Measurements from ENCODE around the gene HHIPL1.

Gene HHIPL1

DNA sequence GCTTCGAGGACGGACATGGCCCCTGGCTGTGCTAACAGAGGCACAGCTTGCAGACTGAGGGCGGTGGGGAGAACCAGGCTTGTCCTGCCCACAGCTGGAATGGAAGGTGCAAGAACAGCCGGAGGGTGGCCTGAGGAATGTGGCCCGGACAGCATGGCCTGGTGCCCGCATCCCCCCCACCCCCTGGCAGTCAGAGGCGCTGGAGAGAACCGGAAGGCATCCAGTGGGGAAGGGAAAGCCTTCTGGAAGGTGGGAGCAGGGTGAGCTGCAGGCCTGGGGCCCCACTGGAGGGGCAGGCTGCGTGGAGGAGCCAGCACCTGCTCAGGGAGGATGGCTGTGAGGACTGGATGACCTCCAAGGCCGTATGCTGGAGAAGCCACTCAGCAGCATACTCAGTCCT is 31.0 kb downstream of the HHIPL1 start:
- no peak for DNase-seq (ENCODE audit: low spot score)

DNA sequence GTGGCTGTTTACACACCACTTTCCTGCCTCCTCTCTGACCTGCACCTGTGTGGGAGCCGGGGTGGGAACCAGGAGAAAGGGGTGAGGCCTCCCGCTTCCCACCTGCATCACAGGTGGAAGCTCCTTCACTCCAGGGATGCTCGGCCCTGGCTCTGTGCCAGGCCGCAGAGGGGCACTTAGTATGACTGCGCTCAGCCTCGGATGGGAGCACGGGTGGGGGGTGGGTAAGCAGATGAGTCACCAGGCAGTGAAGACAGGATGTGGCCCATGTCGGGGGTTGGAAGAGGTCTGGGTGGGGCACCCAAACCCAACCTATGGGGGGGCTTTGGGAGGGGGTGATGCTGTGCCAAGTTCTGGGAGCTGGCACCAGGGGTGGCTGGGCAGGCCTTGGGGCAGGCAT is 31.7 kb downstream of the HHIPL1 start:
- DNase-seq (ENCODE audit: low spot score) = no peak

DNA sequence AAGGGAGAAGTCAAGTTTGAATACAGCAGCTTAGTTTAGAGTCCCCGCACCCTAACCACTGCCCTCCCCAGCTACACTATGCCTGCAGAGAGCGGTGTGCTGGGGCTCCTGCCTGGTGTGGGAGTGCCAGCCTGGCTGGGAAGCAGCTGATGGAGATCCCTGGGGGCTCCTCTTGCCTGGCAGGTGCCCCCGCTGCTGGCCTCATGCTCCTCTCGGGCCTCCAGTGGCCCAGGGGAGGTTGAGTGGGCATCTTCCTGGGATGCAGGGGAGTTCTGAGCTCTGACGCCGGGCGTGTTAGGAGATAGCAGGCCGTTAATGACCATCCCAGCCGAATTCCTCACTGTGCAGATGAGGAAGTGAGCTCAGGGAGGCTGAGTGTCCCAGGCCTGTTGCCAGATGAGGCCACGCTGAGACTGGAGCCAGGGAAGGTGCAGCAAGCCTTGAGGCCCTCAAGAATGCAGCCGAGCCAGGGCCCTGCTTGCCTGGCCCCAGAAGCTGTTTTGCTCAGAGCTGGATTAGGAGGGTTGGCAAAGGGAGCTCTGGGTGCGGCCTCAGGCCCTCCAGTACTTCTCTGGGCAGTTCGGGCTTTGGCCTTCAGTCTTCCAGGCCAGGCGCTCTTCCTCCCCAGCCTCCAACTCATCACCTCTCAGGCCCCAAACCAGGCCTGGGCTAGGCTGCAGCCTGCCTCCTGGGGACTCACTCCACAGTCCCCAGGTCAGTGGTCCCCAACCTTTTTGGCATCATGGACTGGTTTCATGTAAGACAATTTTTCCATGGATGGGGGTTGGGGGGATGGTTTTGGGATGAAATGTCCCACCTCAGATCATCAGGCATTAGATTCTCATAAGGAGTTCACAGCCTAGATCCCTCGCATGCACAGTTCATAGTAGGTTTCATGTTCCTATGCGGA is 32.6 kb downstream of the HHIPL1 start:
- no peak for DNase-seq (ENCODE audit: low spot score)

DNA sequence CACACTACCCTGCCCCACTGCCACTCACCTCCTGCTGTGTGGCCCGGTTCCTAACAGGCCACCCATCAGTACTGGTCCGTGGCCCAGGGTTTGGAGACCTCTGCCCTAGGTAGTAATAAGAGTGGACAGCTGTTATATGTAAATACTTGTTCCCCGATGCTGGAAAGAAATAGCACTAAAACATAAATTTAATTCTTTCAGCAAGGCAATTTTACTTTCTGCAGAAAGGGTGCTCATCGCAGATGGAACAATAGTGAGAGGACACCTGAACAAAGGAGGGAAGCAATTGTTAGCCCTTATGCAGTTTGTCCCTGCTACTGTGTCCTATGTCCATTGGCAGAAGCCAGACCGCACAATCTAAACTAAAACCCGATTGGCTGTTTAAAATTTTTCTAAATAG is 33.3 kb downstream of the HHIPL1 start:
- DNase-seq (ENCODE audit: low spot score) = no peak

DNA sequence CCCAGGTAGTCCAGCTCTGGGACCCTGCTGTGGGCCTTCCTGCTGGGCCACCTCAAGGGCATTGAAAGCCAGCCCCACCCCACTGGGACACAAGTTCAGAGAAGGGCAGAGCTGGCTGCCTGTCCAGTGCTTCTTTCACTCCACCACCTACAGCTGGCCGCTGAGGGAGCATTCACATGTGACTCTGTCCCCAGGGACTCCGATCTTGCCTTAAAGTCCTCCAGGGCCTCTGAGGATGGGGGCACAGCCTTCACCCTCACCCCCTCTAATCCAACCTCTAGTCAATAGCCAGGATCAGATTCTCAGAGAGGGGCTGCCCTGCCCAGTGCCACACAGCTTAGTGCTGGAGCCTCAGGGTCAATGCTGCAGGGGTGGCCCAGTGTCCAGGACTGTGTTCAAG is 34.2 kb downstream of the HHIPL1 start:
- no peak for DNase-seq (ENCODE audit: low spot score)

DNA sequence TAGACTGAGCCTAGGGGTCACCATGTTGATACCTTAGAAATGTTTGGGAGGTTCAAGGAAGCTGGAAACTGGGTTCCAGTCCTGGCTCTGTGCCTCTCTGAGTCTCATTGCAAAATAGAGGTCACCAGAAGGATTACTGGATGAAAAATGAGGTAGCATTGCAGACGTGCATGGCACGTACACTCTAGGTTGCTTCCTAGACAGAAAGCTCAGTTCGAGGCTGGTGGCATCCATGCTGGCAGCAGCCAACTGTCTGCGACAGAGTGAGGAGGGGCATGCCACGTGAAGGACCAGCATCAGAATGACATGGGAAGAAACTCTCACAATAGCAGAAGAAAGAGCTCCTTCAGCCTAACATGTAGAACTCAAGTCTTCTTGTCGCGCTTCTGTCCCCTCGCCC is 34.6 kb downstream of the HHIPL1 start:
- no peak for DNase-seq (ENCODE audit: low spot score)

DNA sequence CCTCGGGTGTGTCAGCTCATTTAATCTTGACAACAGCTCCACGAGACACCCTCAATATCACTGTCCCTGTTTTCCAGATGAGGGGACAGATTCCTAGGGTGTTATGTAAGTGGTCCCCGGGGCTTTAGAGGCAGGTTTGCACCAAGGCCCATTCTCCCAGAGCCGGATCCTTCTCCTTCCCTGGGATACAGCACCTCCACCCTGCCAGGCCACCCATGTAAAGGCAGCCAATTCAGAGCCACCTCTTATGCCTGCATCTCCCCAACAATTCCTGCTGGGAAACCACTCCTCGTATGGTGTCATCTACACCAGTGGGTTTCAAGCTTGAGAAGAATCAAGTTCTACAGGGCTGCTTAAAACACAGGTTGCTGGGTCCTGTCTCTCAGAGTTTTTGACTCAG is 35.1 kb downstream of the HHIPL1 start:
- no peak for DNase-seq (ENCODE audit: low spot score)

DNA sequence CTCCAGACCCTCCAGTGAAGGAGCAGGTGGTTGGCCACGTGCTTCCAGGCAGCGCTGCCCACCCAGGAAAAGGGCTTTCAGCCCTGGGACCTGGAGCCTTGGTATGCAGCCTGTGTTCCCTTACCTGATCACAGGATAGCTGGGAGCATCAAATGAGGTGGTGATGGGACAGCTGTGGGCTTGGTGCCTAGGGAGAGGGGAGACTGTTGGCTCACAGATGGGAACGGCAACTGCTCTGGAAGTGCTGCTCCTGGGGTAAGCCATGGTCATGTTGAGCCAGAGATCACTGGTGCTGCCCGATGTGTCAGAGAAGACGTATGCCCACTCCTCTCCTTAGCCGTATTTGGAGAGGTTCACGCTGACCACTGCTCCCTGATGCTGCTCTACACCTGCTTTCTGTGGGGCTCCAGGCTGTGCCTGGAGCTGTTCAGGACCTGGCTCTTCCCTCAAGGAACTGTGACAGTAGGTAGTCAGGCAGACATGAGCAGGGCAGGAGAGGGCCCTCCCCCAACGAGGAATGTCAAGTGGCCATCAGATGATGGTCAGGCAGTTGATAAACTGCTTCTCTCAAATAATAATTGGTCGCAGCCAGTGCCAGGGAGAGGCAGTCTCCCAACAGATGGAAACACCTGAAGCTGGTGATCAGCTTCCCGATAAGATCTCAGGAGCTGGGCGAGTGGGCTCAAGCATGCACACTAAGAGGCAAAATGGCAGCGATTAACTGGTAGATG is 36.3 kb downstream of the HHIPL1 start:
- DNase-seq (ENCODE audit: low spot score) = no peak

DNA sequence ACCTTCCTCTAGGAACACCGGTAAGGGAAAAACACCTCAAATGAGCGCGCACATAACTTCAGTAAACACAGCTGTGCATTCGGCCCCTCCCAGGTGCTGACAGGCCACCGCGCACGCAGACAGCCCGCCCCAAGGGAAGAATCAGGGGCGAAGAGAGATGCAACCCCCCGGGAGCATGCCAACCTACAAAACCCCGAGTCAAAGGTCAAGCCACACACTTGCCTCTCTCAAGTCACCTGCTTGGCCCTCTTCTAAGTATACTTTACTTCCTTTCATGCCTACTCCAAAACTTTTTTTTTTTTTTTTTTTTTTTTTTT is 36.9 kb downstream of the HHIPL1 start:
- no peak for DNase-seq (ENCODE audit: low spot score)

DNA sequence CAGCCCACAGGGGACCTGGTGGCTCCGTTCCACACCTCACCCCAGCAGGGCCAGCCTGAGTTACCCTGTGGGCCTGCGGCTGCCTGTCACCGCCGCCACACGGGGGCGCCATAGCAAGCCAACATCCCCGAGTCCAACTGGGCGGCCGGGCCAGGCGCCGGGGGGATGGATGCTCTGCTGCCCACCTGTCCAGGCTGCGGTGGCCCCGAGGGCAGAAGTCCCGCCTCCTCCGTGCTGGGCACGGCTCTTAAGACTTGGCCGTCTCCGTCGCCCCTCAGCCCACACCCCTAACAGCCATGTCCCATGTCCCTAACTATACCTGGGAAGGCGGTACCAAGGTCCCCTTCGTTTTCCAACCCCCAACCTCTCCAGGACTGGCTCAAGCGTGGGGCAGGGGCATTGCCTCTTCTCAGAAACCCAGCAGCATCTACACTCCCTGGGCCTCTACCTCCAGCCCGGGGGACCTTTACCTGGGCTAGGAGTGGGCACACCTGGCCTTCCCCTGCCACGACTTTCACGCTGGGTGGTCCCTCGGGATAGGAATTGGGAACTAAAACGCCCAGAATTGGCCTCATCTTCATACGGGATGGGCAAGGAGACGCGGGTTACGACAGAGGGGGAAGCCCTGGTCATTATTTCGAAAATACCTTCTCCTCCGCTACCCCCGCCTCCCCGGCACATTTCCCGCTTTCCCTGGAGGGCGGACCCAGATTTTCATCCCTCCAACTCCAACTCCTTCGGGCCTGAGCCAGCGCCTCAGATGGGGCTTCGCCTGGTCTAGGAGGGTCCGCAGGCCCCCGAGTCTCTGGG is 38.1 kb downstream of the HHIPL1 start:
- peak; percentile 83 for DNase-seq (ENCODE audit: low spot score)

DNA sequence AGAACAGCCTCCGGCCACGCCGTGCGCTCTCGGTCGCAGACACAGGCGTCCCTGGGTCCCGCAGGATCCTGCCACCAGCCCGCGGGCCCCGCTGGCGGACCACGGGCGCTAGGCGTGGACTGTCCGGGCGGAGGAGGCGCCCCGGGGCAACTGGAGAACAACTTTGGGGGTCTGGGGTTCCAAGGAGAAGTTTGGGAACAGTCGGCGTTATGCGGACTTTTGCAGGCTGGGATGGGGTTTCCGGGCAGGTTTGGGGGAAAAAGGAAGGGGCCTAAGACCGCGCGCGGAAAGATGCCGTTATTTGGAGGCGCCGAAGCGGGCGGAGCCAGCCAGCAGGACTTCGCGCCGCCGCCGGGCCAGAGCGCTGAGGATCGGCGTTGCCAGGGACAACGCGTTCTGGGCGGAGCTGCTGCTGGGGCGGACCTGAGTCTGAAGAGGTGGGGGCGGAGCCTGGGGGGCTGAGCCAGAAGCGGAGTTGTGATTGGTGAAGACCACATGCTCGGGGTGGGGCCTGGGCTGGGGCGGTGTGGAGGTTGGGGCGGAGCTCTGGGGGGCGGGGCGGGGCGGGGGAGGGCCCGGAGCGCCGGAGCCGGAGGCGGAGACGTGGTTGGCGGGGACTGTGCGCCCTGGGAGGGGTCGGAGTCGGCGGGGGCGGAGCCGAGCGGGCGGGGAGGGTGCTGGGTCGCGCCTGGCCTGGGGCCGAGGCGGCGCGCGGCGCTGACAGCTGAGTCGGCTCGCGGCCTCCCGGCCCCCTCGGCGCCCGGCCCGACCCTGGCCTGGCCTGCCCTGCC is 38.9 kb downstream of the HHIPL1 start, which contains the start of gene CYP46A1:
Gene CYP46A1, plus strand, starts transcription at position 680 of the 791 bp plus-strand sequence. CDS start 120 bp downstream, outside the sequence.
- DNase-seq (ENCODE audit: low spot score) = peak; percentile 100

DNA sequence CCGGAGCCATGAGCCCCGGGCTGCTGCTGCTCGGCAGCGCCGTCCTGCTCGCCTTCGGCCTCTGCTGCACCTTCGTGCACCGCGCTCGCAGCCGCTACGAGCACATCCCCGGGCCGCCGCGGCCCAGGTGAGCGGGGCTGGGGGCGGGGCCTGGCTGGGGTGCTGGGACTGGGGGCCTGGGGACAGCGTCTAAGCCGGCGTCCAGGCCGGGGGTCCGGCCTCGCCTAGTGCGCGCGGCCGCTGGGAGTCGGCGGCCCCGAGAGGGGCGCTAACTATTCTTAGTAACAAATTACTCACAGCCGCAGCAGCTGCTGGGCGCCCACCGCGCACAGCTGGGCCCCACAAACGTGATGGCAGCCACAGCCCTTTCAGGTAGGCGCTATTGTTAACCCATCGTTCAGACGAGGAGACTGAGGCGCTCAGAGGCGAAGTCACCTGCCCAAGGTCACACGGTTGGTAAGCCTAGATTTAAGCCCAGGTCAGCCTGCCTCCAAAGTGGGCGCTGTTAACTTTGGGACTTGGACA is 39.5 kb downstream of the HHIPL1 start:
- DNase-seq (ENCODE audit: low spot score) = no peak

DNA sequence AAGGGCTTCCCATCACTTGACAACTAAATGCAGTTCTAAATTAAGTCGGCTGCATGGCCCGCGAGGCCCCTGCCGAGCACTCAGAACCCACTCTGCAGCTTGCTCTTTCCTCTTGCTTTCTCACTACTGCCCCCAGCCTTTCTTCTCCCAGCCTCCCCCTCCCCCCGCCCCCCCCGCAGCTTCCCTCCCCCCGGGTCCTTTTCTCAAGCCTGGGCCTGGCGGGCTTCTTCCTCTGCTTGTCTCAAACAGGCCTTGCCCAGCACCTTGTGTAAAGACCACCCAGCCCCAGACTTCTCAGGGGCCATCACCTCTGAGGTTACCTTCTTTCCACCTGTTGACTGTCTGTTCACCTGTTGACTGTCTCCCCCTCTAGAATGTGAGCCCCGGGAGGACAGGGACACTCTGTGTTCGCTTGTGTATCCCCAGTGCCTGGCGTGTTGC is 40.2 kb downstream of the HHIPL1 start:
- DNase-seq (ENCODE audit: low spot score) = no peak

DNA sequence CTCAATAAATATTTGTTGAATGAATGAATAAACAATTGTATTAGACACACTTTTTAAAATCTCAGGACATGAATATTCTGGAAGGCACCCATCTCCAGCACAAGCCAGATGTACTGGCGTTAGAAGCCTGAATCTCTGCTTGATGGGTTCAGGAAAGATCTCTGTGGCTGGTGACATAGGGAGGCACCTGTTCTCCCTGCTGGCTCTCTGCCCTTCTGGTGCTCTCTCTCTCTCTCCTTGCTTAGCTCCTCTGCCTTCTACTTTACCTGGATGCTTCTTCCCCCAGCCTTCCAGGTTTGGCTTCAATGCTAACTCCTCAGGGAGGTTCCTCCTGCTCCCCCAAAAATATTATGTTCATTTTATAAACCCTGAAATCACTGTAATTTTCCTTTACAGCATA is 40.7 kb downstream of the HHIPL1 start:
- no peak for DNase-seq (ENCODE audit: low spot score)

DNA sequence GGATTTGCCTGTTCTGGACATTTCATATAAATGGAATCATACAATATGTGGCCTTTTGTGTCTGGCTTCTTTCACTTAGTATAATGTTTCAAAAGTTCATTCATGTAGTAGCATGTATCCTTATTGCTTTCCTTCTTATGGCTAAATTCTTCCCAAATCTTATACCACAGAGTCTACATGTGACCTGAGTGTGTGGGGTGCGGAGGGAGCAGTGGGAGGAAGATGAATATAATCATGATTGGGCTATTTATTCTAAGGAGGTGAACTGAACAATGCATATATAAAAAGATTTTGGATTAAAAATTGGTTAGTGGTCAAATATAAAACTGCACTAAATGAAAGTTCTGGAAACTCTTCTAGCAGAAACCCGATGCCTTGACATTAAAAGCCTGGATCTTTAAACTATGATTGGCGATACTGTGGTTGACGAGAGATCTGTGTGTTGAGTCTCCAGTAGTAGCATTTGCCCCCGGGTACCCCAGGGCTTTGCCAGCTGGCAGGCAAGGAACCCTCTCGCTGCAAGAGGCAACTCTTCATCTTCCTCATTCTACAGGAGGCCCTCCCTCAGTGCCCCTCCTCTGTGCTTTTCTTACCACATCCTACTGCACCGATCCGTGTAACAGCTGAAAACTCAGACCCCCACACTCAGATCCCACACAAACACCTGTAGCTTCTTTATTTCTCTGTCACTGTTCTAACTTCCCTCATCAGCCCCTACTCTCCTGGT is 41.8 kb downstream of the HHIPL1 start:
- DNase-seq (ENCODE audit: low spot score) = no peak

DNA sequence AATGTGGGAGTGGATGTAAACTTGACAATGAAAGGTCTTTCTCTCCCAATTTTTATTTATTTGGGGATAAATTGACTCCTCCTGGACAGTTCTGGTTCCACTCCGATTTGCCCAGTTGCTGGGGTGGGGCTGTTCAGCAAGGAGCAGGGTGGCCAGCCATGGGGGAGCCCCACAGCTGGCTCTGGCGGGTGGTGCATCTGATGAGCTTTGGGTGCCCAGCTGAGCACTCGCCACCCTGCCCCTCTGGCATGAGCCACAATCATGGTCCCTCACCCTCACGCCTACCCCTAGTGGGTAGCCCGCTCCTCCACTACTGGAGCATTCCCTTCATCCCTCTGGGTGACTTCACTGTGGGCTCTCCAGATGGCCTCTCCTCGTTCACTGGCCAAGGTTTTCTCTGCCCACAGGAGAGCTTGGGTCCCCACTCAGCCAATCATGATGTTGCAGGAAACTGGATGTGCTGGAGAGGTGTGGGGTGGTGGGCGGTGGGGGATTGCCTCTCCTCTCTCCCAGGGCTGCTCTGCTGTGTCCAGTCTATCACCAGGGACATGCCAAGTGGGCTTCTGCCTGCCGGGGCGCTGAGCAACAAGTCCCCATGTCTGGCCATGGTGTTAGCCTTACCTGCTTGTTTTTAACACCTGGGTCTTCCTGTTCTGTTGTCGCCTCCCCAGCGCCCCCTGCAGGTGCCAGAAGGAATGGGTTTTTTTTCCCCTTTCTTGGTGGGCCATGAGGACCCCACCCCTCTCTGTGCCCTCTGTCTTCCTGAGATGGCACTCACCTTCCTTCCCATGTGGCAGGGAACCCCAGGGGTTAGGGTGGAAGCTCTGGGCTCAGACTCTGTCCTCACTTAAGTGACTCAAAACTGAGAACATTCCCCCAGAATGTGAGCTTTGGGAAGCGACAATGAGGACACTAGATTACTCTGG is 42.6 kb downstream of the HHIPL1 start:
- DNase-seq (ENCODE audit: low spot score) = peak; percentile 13

DNA sequence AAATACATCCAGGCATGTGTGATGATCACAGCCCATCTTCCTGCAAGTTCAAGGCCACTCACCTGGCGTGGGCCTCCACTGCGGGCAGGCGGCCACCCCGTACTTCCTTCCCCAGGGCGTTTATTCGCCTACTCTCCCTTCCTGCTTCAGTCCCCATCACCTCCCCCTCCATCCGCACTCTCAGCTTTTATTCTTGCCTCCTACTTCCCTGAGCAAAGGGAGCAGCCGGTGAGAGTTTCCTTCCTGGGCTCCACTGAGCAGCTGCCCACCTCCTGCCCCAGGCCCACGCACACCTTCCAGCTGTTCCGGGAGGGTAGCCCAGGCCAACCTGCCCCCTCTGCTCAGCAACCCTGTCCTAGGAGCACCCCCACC is 43.3 kb downstream of the HHIPL1 start:
- DNase-seq (ENCODE audit: low spot score) = no peak

DNA sequence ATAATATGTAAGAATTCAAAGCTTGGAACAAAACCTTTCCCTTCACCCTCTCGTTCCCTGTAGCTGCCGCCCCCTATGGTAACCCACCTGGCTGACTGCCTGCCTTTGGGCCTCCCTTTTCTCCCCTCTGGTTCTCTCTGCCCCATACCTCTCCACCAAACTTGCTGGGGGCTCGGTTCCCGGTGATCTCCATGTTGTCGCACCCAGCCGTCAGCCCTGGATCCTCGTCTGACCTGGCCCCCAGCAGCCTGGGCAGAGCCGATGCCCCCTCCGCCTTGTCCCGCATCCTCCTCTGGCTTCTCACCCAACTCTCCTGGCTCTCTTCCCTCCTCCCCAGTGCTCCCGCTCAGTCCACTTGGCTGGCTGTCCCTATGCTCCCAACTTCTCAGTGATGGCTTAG is 43.7 kb downstream of the HHIPL1 start:
- DNase-seq (ENCODE audit: low spot score) = no peak
